HG02610 (cell line): ENCODE measurements around the gene SIRT6.
"Not testable (repeated sequence)": the region's sequence is repeated elsewhere in the genome, so short reads cannot be mapped to it uniquely, and the experiment has no call there.

Experiments used
- ATAC-seq: cut with Tn5 transposase; IDR thresholded peaks from one replicate; pipeline ENCODE4 v1.9.1; 2021; ENCODE audit warnings: mild to moderate bottlenecking, moderate library complexity; ENCODE audit not compliant: unreplicated experiment

SIRT6 gene

GRCh38 chr19:4175669-4175931 is 6.8 kb downstream of the SIRT6 start:
- no peak for ATAC-seq

- no peak for ATAC-seq
These were observed 7.3 kb downstream of the SIRT6 start for GRCh38 chr19:4174895-4175668.

DNA sequence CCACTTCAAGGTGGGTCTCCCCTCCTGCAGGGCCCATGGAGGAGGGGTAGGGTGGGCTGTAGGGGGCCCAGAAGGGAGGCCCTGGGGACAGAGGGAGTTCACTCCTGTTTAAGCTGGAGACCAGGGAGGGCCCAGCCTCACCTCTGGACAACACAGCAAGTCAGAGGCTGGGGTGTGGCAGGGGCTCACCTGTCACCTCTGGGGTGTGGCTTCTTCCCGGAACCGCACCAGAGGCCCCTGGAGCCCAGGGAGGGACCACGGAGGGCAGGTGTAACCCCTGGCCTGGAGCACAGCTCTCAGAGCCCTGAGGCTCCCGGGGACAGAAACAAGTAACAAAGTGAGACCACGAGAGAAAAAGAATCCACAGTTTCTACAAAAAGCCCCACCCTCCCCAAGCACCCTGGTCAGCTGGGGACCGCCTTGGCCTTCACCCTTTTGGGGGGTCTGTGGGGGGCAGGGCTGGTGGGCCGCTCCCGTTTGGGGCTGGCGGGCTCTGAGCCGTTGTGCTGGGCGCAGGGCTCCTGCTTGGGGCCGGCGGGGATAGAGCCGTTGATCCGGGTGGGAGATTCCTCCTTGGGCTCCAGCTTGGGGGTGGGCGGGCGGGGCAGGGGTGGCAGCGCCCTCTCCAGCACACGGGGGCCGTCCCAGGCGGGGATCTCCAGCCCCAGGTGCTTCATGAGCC is 8.0 kb downstream of the SIRT6 start:
- ATAC-seq: no peak

- no peak for ATAC-seq
These were observed 8.7 kb downstream of the SIRT6 start for GRCh38 chr19:4173479-4174212.

DNA sequence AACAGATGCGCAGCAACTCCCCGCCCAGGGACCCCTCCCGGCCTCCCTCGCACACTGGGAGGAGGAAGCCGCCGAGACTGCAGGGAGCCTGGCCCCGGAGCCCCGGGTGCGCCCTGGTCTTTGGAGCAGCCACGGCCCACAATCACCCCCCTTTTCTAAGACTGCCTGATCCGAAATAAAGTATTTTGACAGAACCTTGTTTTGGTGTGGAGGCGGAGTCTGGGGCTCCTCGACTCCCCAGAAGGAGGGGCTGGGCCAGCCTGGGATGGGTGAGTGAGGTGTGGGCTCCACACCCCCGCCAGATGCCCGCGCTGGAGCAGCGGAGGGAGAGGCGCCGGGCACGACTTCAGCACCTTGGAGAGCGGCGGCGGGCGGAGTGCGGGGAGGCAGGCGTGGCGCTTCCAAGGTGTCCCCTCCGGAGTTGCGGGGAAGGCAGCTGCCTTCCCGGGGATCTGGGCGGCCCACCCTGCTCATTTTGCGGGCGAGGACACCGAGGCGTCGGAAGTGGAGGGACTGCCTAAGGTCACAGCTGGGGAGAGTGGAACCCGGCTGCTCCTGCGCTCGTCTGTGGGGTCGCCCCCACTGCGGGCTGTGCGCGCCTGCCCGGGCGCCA is 9.4 kb downstream of the SIRT6 start:
- ATAC-seq: no peak

- no peak for ATAC-seq
These were observed 10.7 kb downstream of the SIRT6 start for GRCh38 chr19:4171676-4172075.

GRCh38 chr19:4164262-4164661 is 18.1 kb downstream of the SIRT6 start:
- ATAC-seq: no peak

DNA sequence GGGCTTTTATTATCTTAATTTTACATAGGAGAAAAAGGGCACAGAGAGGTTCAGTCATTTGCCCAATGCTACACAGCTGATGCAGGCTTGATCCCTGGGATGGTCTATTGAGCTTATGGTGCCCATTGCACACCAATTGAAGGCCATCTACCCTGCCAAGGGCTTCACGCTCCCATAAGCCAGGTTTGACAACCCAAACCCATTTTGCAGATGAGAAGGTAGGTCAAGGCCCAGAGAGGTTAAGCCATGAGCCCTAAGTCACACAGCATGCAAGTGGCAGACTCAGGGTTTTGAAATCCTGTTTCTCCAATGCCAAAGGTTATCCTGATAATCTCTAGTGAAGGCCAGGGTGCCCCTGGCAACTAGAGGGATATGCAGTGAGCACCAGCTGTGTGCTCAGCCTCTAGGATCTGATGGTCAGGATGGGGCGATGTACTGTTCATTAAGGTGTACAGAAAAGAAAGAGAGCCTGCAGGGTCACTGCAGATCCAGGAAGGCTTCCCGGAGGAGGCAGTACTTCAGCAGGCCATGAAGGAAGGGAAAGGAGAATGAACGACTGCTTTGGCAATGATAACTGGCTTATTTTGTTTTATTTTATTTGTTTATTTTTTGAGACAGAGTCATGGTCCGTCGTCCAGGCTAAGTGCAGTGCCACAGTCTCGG is 20.8 kb downstream of the SIRT6 start:
- ATAC-seq: no peak

DNA sequence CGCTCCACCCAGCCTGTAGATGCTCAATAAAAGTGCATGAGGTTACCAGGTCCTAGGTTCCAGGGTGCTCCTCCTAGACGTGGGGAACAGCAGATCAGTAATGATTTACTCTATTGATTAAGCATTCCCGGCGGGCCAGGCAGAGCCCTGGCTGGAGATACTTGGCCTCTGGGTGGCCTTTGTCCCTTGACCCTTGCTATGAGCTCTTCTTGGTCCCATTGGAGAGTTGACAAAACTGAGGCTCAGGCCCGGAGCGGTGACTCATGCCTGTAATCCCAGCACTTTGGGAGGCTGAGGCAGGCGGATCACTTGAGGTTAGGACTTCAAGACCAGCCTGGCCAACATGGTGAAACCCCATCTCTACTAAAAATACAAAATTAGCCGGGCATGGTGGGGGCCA is 24.4 kb downstream of the SIRT6 start:
- not testable (repeated sequence) for ATAC-seq

DNA sequence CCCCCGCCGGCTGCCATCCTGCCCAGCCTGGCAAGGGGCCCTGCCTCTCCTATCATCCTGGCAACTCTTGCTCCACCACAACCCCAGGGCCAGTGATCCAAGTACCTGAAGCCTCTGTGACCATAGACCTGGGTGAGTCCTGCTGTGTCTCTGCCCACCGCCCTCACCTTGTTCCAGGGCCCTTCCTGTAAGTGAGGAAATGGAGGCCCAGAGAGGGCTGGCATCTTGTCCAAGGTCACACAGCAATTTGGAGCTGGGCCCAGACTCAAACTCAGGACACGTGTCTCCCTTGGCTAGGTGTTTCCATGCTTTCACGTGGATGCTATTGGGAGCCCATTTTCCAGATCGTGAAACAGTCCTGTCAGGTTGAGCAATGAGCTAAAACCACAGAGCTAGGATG is 25.2 kb downstream of the SIRT6 start:
- no peak for ATAC-seq

- no peak for ATAC-seq
These were observed 27.6 kb downstream of the SIRT6 start for GRCh38 chr19:4154571-4155312.

- no peak for ATAC-seq
These were observed 29.9 kb downstream of the SIRT6 start for GRCh38 chr19:4152241-4152998.

- no peak for ATAC-seq
These were observed 30.7 kb downstream of the SIRT6 start for GRCh38 chr19:4151623-4152022.

GRCh38 chr19:4149518-4150288 is 32.7 kb downstream of the SIRT6 start:
- ATAC-seq: no peak

DNA sequence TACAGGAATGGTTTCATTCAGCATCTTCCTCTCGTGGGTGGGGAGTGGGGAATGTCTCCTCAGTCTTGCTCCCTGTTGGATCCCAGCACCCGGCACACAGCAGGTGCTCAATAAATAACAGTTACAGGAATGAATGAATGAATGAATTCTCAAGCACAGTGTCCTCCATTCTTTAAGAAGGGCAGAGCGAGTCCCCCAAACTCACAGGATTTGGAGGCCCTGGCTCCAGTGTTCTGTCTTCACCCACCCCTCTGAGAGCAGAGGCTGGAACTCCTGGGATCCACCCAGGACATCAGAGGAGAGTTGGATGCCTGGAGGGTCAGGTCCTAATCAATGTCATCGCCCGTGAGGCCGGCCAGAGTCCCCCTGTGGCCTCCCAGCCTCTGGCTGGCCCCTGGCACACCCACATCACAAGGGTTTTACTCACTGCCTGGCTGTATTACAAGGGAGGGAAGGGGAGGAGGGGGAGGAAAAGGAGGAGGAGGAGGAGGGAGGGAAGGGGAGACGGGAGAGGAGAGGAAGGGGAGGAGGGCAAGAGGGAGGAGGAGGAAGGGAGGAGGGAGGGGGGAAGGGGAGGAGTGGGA is 37.6 kb downstream of the SIRT6 start:
- ATAC-seq: no peak

DNA sequence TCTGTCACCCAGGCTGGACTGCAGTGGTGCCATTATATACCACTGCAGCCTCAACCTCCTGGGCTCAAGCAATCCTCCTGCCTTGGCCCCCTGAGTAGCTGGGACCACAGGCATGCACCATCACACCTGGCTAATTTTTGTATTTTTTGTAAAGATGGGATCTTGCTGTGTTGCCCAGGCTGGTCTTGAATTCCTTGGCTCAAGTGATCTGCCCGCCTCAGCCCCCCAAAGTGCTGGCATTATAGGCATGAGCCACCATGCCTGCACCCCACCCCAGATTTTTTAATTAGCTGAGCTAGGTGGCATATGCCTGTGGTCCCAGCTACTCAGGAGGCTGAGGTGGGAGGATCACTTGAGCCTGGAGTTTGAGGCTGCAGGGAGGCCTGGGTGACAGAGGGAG is 39.4 kb downstream of the SIRT6 start:
- ATAC-seq: not testable (repeated sequence)

DNA sequence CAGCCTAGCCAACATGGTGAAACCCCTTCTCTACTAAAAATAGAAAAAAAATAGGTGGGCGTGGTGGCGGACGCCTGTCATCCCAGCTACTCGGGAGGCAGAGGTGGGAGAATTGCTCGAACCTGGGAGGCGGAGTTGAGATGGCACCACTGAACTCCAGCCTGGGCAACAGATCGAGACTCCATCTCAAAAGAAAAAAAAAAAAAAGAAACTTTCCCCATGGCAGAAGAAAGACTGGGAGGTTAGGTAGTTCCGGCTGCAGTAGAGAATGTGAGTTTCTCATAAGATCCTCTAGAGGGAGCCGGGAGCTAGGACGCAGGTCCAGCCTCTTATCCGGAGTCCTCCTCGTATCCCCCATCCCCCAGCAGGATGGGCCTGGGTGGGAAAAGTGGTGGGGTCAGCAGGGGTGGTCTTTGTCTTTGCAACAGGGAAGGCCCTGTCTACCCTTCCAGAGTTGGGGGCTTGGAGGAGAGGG is 42.1 kb downstream of the SIRT6 start:
- ATAC-seq: no peak

DNA sequence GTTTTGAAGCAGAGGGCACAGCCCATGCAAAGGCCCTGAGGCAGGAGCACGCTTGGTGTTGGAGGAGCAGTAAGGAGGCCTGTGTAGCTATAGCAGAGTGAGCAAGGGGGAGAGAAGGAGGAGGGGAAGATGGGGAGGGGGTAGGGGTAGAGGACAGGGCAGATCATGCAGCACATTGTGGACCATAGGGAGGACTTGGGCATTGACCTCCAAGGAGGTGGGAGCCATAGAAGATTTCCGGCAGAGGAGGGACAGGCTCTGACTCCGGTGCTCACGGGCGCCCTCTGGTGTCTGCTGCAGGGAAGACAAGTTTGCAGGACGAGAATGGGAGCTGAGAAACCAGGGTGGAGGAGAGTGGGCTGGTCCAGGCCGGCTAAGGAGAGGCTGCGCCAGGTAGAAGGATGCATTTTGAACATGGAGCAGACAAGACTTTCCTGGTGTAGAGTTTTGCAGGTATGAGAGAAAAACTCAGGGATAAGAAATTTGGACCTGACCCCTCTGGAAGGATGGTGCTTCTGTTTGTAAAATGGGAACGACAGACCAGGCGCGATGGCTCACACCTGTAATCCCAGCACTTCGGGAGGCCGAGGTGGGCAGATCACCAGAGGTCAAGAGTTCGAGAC is 42.6 kb downstream of the SIRT6 start:
- ATAC-seq: no peak
